HCT116 (cell line): ENCODE measurements around the gene TFF3. TPM values are rescaled to one million over a fixed set of nuclear protein-coding genes. Genes with fewer than 3 reads are reported as not detected.

Source experiments
- ATAC-seq: fragments of 200-7000 bp; cut with Tn5 transposase; 2 replicates; pipeline ENCODE4 v1.9.1; 2020; ENCODE audit warnings: mild to moderate bottlenecking, moderate library complexity
- BruUV-seq: library from RNA; stranded (reverse); fragments of 400-500 nt; replicated peaks from 2 replicates; lab custom pipeline; 2021; lab: Mats Ljungman, UMichigan
- CTCF ChIA-PET: fragments of 300-600 bp; sonication (Branson Sonifier 250); formaldehyde crosslinking; loops from one replicate; lab custom pipeline; 2021; ENCODE audit warnings: antibody characterized with exemption; lab: Charles Lee
- POLR2A ChIA-PET: fragments of 300-600, 350-600 bp; sonication (Branson Sonifier 250); formaldehyde crosslinking; loops from one replicate; lab custom pipeline; 2021; ENCODE audit warnings: antibody characterized with exemption; lab: Charles Lee
- RAD21 ChIA-PET, 2 experiments: fragments of 300-600 bp; sonication (Branson Sonifier 250); formaldehyde crosslinking; loops; one replicate each; lab custom pipeline; 2023; ENCODE audit warnings: low total read pairs in 2 of 2; ENCODE audit not compliant: uncharacterized antibody in 2 of 2, unreplicated experiment in 2 of 2, low non-redundant PET in 1 of 2; lab: Charles Lee
- DNase-seq: peaks from one replicate; pipeline ENCODE4 v3.0.0-alpha.2; 2010; ENCODE audit warnings: low read depth, low spot score
- H2AFZ ChIP-seq: fragments of 200-600 bp; shearing (Covaris generic), sonication (generic); 2 replicates; pipeline ENCODE4 v1.6.1; 2017; ENCODE audit warnings: low read depth, mixed run types, mixed read lengths, antibody characterized with exemption, low read length; ENCODE audit not compliant: poor library complexity, severe bottlenecking
- H3K27ac ChIP-seq: 2 replicates; pipeline ENCODE4 v1.5.1; 2012; ENCODE audit warnings: low read depth, low read length
- H3K27me3 ChIP-seq: fragments of 200-600 bp; sonication (generic); 2 replicates; pipeline ENCODE4 v1.6.1; 2016; ENCODE audit warnings: mixed run types, low read length, mixed read lengths; ENCODE audit not compliant: insufficient read depth
- H3K36me3 ChIP-seq, 2 experiments: fragments of 200-500 bp in 1 of 2; fragments of 200-600 bp in 1 of 2; sonication (Bioruptor generic) in 1 of 2; sonication (generic) in 1 of 2; 2 replicates each; pipeline versions ENCODE4 v1.5.1 to v1.6.1; 2014 to 2016; ENCODE audit warnings: low read length in 2 of 2, inconsistent platforms in 1 of 2, mixed read lengths in 1 of 2, mixed run types in 1 of 2; ENCODE audit not compliant: insufficient read depth in 2 of 2, control insufficient read depth in 1 of 2
- H3K4me1 ChIP-seq, 2 experiments: fragments of 200-600 bp in 1 of 2; sonication (generic) in 1 of 2; 2 replicates each; pipeline versions ENCODE4 v1.5.1 to v1.6.1; 2012 to 2017; ENCODE audit warnings: low read length in 2 of 2, inconsistent platforms in 1 of 2, mild to moderate bottlenecking in 1 of 2, mixed read lengths in 1 of 2, mixed run types in 1 of 2, moderate library complexity in 1 of 2; ENCODE audit not compliant: insufficient read depth in 2 of 2, control insufficient read depth in 1 of 2
- H3K4me2 ChIP-seq: fragments of 200-600 bp; sonication (generic); 2 replicates; pipeline ENCODE4 v1.6.1; 2017; ENCODE audit warnings: mixed run types, low read length, mixed read lengths
- H3K4me3 ChIP-seq, 2 experiments: fragments of 200-600 bp in 1 of 2; sonication (generic) in 1 of 2; replicated peaks in 1 of 2; 2 replicates each; pipeline ENCODE4 v1.5.1; 2011 to 2016; ENCODE audit warnings: low read length in 2 of 2, control low read depth in 1 of 2, low read depth in 1 of 2, mild to moderate bottlenecking in 1 of 2, mixed read lengths in 1 of 2, mixed run types in 1 of 2
- H3K79me2 ChIP-seq: fragments of 200-600 bp; sonication (generic); 2 replicates; pipeline ENCODE4 v1.6.1; 2017; ENCODE audit warnings: mild to moderate bottlenecking, mixed run types, low read length, moderate library complexity, mixed read lengths; ENCODE audit not compliant: insufficient read depth
- H3K9ac ChIP-seq: fragments of 200-600 bp; sonication (generic); 2 replicates; pipeline ENCODE4 v1.6.1; 2016; ENCODE audit warnings: low read length, mixed read lengths
- H3K9me2 ChIP-seq: fragments of 200-600 bp; sonication (generic), shearing (Covaris generic); 2 replicates; pipeline ENCODE4 v1.6.1; 2017; ENCODE audit warnings: mixed run types, mild to moderate bottlenecking, moderate library complexity; ENCODE audit not compliant: insufficient read depth
- H3K9me3 ChIP-seq, 2 experiments: fragments of 200-500 bp in 1 of 2; fragments of 200-600 bp in 1 of 2; sonication (Bioruptor generic) in 1 of 2; sonication (generic) in 1 of 2; 2 replicates each; pipeline ENCODE4 v1.6.1; 2014 to 2017; ENCODE audit warnings: low read length in 2 of 2, mixed read lengths in 2 of 2, inconsistent platforms in 1 of 2, low read depth in 1 of 2, mild to moderate bottlenecking in 1 of 2, mixed run types in 1 of 2, moderate library complexity in 1 of 2; ENCODE audit not compliant: control insufficient read depth in 1 of 2, insufficient read depth in 1 of 2
- H4K20me1 ChIP-seq: fragments of 200-600 bp; sonication (generic), shearing (Covaris generic); 2 replicates; pipeline ENCODE4 v1.6.1; 2017; ENCODE audit warnings: mixed run types, mild to moderate bottlenecking, moderate library complexity; ENCODE audit not compliant: insufficient read depth
- CBX3 ChIP-seq: IDR thresholded peaks from 2 replicates; pipeline ENCODE4 v1.6.1; 2012; ENCODE audit warnings: low read depth
- ELF1 ChIP-seq: IDR thresholded peaks from 2 replicates; pipeline ENCODE4 v1.6.1; 2012; ENCODE audit warnings: low read depth, borderline replicate concordance
- JUND ChIP-seq: IDR thresholded peaks from 2 replicates; pipeline ENCODE4 v1.6.1; 2012
- MAX ChIP-seq: IDR thresholded peaks from 2 replicates; pipeline ENCODE4 v1.6.1; 2012
- SIN3A ChIP-seq: IDR thresholded peaks from 2 replicates; pipeline ENCODE4 v1.6.1; 2012; ENCODE audit warnings: low read depth
- SP1 ChIP-seq: IDR thresholded peaks from 2 replicates; pipeline ENCODE4 v1.6.1; 2012; ENCODE audit warnings: low read depth
- ZFX ChIP-seq: fragments of 450-650 bp; IDR thresholded peaks from 2 replicates; pipeline ENCODE4 v1.6.1; 2017
- intact Hi-C: fragments of 100-400 bp; cut with micrococcal nuclease; formaldehyde crosslinking; loops from 2 replicates; pipeline ENCODE4 v1.10.0; 2022
- total RNA-seq: library from RNA; stranded (reverse); gene quantifications from one replicate; pipeline ENCODE4 v1.2.1, GENCODE V29; 2021; ENCODE audit not compliant: unreplicated experiment

The TFF3 gene
- total RNA-seq, 1 experiment from 2014 or later, result 0.22 TPM

- H3K27me3 ChIP-seq, result no peaks in the 10 kb centered on the region
- no peak overlapping the region for H3K4me2 ChIP-seq
- H3K9ac ChIP-seq, result no peak overlapping the region
- H2AFZ ChIP-seq, result no peak overlapping the region
- no peak for DNase-seq
- no peak for ATAC-seq
- TF ChIP-seq ZFX, result no peak
- TF ChIP-seq ELF1, result no peak
- no peak for TF ChIP-seq JUND
- no peak for TF ChIP-seq CBX3
- ChIA-PET RAD21 (no interaction called here), CTCF (no interaction called here), POLR2A (no interaction called here)
- no peak overlapping the region for H3K27ac ChIP-seq
- no peaks in the 10 kb centered on the region for H3K9me3 ChIP-seq
- H3K4me1 ChIP-seq, result no peaks in the 10 kb centered on the region
- H3K9me2 ChIP-seq, result no peaks in the 10 kb centered on the region
- no peaks in the 10 kb centered on the region for H3K79me2 ChIP-seq
- no peaks in the 10 kb centered on the region for H4K20me1 ChIP-seq
- intact Hi-C loops, result no loop called here
- H3K4me3 ChIP-seq, result no peak overlapping the region
- no peaks in the 10 kb centered on the region for H3K36me3 ChIP-seq
- no TSS peak for BruUV-seq
Observed at GRCh38 chr21:42356046-42356445, 40.8 kb upstream of the TFF3 start.

- no peaks in the 10 kb centered on the region for H3K27me3 ChIP-seq
- no peak for TF ChIP-seq MAX
- TF ChIP-seq ELF1, result no peak
- TF ChIP-seq SIN3A, result no peak
- TF ChIP-seq SP1, result no peak
- no peaks in the 10 kb centered on the region for H3K36me3 ChIP-seq
- H4K20me1 ChIP-seq, result no peaks in the 10 kb centered on the region
- H3K79me2 ChIP-seq, result no peaks in the 10 kb centered on the region
- H3K9me2 ChIP-seq, result no peaks in the 10 kb centered on the region
- ChIA-PET POLR2A (no interaction called here), CTCF (no interaction called here), RAD21 (no interaction called here)
- no TSS peak for BruUV-seq
- H3K9me3 ChIP-seq, result no peaks in the 10 kb centered on the region
- DNase-seq (no peak), ATAC-seq (no peak)
- H3K4me2 ChIP-seq, result no peak overlapping the region
- no peak overlapping the region for H2AFZ ChIP-seq
- H3K4me3 ChIP-seq, result no peak overlapping the region
- H3K9ac ChIP-seq, result no peak overlapping the region
- H3K4me1 ChIP-seq, result no peaks in the 10 kb centered on the region
- no peak overlapping the region for H3K27ac ChIP-seq
- intact Hi-C loops, result no loop called here
Observed at GRCh38 chr21:42353623-42354022, 38.4 kb upstream of the TFF3 start.
